GM13976 (cell line): Measurements from ENCODE around the gene SCAF8.

Experiments
- DNase-seq: peaks from one replicate; pipeline ENCODE4 v3.0.0; 2012; ENCODE audit warnings: low spot score
- CTCF ChIP-seq: IDR thresholded peaks from 2 replicates; pipeline ENCODE4 v1.5.1; 2012; ENCODE audit warnings: borderline replicate concordance, mild to moderate bottlenecking; ENCODE audit not compliant: insufficient read depth; ENCODE audit errors: extremely low read depth, missing control alignments, control extremely low read depth
- in situ Hi-C: fragments of 300-500 bp; cut with MboI; formaldehyde crosslinking; loops from one replicate; pipeline ENCODE4 v1.12.0; 2022; ENCODE audit warnings: low sequenced_read_pairs, mixed read lengths, inconsistent platforms; ENCODE audit not compliant: unreplicated experiment

The SCAF8 gene

GRCh38 chr6:154758125-154758524, 24.9 kb downstream of the SCAF8 start:
- DNase-seq = no peak
- in situ Hi-C loops = no loop called here
- no peak for TF ChIP-seq CTCF

GRCh38 chr6:154763650-154764049, 30.4 kb downstream of the SCAF8 start:
- no peak for TF ChIP-seq CTCF
- no peak for DNase-seq
- in situ Hi-C loops = no loop called here

- in situ Hi-C loops = no loop called here
- DNase-seq = no peak
- TF ChIP-seq CTCF = no peak
Observed at GRCh38 chr6:154765273-154765672, 32.1 kb downstream of the SCAF8 start.

- no peak for TF ChIP-seq CTCF
Observed at GRCh38 chr6:154766288-154766687, 33.1 kb downstream of the SCAF8 start.

GRCh38 chr6:154767003-154767723, 33.9 kb downstream of the SCAF8 start:
- DNase-seq = no peak
- no peak for TF ChIP-seq CTCF
- in situ Hi-C loops = no loop called here

More at GRCh38 chr6:154766288-154766687, 33.1 kb downstream of the SCAF8 start:
- DNase-seq = no peak
- in situ Hi-C loops = no loop called here

GRCh38 chr6:154768280-154768679, 35.1 kb downstream of the SCAF8 start:
- in situ Hi-C loops = no loop called here
- no peak for DNase-seq
- TF ChIP-seq CTCF = no peak
